Measurements from ENCODE around the gene GPR156. TPM values are rescaled to one million over a fixed set of nuclear protein-coding genes. Genes with fewer than 3 reads are reported as not detected.
A peak's percentile ranks its signal among the peaks of the same experiment; 100 is the strongest.

GPR156 gene
- total RNA-seq, 1 experiment from 2014 or later: 0.15 TPM

GRCh38 chr3:120147072-120147871 lies 137.8 kb downstream of the GPR156 start:
- Histone ChIP-seq H3K9ac (ENCODE audit: low read length) (no peak overlapping the region), H3K4me3 (replicated peaks in 1 of 2; ENCODE audit: low read depth in 1 of 2, low read length in 2 of 2) (no peak overlapping the region), H3K9me2 (ENCODE audit: insufficient read depth) (no peaks in the 10 kb centered on the region), H2AFZ (ENCODE audit: low read depth, low read length, poor library complexity, severe bottlenecking) (peak overlapping the region; percentile 7), H3K36me3 (ENCODE audit: control insufficient read depth in 1 of 2, insufficient read depth in 2 of 2, low read length in 2 of 2) (no peaks in the 10 kb centered on the region), H3K4me2 (ENCODE audit: low read length) (peak overlapping the region; percentile 8; the same call in 1 of the 2 replicates), H3K27ac (ENCODE audit: low read depth, low read length) (no peak overlapping the region), H3K9me3 (ENCODE audit: control insufficient read depth in 1 of 2, insufficient read depth in 1 of 2, low read depth in 1 of 2, low read length in 2 of 2) (no peaks in the 10 kb centered on the region), H3K79me2 (ENCODE audit: insufficient read depth, low read length) (no peaks in the 10 kb centered on the region), H3K4me1 (ENCODE audit: control insufficient read depth in 1 of 2, insufficient read depth in 2 of 2, low read length in 2 of 2) (peaks cover 7 to 42% of the 10 kb centered on the region in 2 experiments), H3K27me3 (ENCODE audit: insufficient read depth, low read length) (no peaks in the 10 kb centered on the region), H4K20me1 (ENCODE audit: insufficient read depth) (no peaks in the 10 kb centered on the region)
- BruUV-seq (replicated peaks): no TSS peak
- DNase-seq (ENCODE audit: low read depth, low spot score) (no peak), ATAC-seq (peak; percentile 63)
- intact Hi-C loops (cut with micrococcal nuclease): no loop called here
- ChIA-PET POLR2A (interaction anchor here (1.1 to 1.6 kb wide), 3 partner anchors 10 to 51 kb away, joined by 3 to 5 read pairs (median 5); no protein-coding TSS in a partner anchor), CTCF (interaction anchor here (0.6 to 3.8 kb wide), 8 partner anchors 10 to 327 kb away, joined by 3 to 31 read pairs (median 5); no protein-coding TSS in a partner anchor), RAD21 (ENCODE audit: low non-redundant PET in 1 of 2, low total read pairs in 2 of 2, uncharacterized antibody in 2 of 2, unreplicated experiment in 2 of 2) (interaction anchor here (0.6 to 1.0 kb wide), 2 partner anchors 254 to 327 kb away, joined by 3 to 4 read pairs; no protein-coding TSS in a partner anchor)
- no peak for TF ChIP-seq JUND (IDR thresholded peaks at IDR 0.05)
- peak; percentile 9 for TF ChIP-seq YY1 (IDR thresholded peaks at IDR 0.05; ENCODE audit: extremely low read depth, insufficient replicate concordance, low read depth, low read length)
- peak; percentile 73 for TF ChIP-seq TCF7L2 (IDR thresholded peaks at IDR 0.05; ENCODE audit: borderline replicate concordance, extremely low read depth, insufficient read depth, insufficient read length)
- peak; percentile 77 for TF ChIP-seq RAD21 (IDR thresholded peaks at IDR 0.05; ENCODE audit: low read depth)
- TF ChIP-seq CTCF (IDR thresholded peaks at IDR 0.05 in 2 of 3, conservative IDR thresholded peaks at IDR 0.05 in 1 of 3; ENCODE audit: borderline replicate concordance in 1 of 3, insufficient read depth in 1 of 3, low read depth in 2 of 3, low read length in 2 of 3): peak; percentile 46 to 60 (median 52); a peak in 5 of 6 replicates
